SW 1271 (cell line): ENCODE measurements around the gene RFTN1.

Source experiments
- DNase-seq, 2 experiments: peaks; one replicate each; lab custom pipeline; 2025; lab: John Stamatoyannopoulos, UW

RFTN1 gene

GRCh38 chr3:16513141-16514020, at the start of gene RFTN1:
Gene RFTN1, minus strand, starts transcription at chr3:16513699. Its CDS starts 19,830 bp downstream, at chr3:16493869.
- DNase-seq: peak; percentile 7 to 49

- DNase-seq: no peak
Observed at GRCh38 chr3:16559653-16560365, 46.3 kb upstream of the RFTN1 start.

GRCh38 chr3:16554126-16554525, 40.6 kb upstream of the RFTN1 start:
- DNase-seq: no peak

DNA sequence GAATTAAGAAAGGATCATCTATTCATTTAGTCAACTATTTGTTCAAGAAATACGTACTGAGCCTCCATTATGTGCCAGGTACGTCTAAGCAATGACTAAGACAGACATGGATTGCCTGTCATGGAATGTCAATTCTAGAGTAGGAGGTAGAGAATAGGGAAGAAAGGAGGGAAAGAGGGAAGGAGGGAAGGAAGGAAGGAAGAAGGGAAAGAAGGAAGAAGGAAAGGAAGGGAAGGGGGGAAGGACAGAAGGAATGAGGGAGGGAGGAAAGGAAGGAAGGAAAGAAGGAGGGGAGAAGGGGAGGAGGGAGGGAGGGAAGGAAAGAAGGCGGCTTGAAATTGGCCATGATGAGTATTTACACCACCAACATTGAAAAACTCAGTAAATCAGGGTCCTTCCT, 39.3 kb upstream of the RFTN1 start:
- no peak for DNase-seq

DNA sequence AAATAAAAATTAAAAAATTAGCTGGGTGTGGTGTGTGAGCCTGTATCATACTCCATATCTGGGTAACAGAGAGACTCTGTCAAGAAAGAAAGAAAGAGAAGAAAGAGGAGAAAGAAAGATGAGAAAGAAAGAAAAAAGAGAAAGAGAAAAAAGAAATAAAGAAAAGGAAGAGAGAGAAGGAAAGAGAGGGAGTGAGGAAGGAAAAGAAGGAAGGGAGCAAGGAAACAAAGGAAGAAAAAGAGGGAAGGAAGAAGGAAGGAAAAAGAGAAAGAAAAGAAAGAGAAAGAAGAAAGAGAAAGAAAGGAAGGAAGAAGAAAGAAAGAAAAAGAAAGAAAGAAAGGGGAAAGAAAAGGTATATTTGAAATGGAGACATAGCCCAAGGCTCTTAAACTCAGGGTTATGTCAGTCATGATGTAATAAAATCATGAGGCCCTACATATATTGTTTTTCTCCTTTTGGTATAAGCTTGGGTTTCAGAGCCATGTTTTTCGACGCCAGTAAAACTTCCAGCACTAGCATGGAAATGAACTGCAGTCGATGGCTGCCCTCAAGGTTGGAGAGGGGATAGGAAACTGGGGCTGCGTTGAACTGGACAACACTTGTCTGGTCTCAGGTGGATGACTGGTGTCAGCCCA, 38.0 kb upstream of the RFTN1 start:
- DNase-seq: no peak

DNA sequence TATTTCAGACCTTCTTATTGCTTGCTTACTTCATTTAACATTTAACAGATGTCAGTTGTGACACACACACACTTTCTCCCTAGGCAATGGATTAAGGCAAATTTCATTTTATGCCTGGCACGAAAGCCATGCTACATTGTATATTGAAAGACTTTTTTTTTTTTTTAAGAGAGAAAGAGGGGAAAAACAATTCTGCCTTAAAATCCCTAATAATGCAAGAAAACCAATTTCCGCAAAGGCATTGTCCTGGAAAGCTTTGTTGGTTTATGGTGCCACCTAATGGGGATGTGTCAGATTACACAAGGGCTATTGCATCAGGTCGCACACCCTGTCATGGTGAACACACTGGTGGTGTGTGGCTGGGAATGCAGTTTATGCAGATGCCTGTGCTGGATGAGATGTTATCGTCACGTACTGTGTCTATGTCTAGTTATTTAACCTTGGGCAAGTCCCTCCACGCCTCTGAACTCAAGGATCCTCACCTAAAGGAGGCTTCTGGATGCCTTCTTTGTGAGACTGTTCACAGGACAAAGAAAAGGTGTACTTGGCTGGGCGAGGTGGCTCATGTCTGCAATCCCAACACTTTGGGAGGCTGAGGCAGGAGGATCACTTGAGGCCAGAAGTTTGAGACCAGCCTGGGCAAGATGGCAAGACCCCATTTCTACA, 37.3 kb upstream of the RFTN1 start:
- peak; percentile 8 to 57 for DNase-seq

DNA sequence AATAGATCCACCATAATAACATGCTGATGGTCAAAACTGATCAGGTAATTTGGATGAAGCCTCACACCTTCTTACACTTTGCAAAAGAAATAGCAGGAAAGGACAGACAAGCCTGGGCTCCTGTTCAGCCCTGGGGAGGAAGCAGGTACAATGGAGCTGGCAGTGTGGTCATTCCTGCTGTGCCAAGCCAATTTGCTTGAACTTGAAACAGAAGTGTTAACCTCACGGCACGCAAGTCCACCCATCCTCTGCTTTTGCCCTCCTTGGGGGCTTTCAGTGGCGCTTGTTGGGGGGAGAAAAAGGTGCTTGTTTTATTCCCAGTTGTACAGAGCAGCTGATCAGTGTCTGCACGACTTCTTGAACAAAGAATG, 36.8 kb upstream of the RFTN1 start:
- DNase-seq: no peak

DNA sequence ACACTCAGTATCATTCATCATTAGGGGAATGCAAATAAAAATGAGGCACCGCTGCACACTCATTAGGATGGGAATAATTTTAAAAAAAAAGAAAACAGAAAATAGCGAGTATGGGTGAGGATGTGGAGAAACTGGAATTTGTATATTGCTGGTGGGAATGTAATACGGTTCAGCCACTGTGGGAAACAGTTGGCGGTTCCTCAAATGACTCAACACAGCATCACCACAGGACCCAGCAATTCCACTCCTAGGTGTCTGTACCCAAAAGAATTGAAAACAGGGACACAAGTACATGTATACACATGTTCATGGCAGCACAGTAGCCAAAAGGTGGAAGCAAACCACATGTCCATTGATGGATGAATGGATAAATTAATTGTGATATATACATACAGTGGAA, 35.2 kb upstream of the RFTN1 start:
- no peak for DNase-seq

DNA sequence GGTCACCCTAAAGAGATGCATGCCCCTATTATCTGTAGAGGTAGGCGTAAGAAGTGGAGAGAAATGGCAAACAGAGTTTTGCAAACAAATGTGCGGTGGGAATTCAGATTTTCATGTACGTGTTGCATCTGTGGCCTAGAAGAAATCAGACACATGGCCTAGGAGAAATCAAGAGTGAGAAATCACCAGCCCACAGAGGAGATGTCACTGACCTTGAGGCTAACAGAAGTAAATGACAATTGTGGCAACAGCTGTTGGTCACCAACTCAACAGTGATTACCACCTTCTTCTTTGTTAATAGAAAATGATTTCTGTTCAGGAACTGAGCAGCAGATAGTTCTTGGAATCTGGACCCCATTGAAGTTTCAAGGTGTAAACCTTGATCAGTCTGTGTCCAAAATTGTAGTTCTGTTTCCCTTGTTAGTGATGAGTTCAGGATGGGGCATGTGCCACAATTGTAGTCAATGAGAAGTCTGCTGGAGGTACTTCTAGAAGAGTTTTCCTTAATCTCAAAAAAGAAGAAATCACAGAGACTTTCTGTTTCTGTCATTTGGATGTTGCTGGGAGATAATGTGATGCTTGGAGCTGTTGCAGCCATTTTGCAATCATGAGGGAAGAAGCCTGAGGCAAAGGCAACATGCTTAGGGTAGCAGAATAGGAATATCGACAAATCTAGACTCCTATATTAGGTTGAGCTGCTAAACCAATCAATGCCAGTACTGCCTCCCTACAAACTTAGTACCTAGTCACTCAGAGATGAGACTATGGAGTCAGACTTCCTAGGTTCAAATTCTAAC, 34.3 kb upstream of the RFTN1 start:
- no peak for DNase-seq

DNA sequence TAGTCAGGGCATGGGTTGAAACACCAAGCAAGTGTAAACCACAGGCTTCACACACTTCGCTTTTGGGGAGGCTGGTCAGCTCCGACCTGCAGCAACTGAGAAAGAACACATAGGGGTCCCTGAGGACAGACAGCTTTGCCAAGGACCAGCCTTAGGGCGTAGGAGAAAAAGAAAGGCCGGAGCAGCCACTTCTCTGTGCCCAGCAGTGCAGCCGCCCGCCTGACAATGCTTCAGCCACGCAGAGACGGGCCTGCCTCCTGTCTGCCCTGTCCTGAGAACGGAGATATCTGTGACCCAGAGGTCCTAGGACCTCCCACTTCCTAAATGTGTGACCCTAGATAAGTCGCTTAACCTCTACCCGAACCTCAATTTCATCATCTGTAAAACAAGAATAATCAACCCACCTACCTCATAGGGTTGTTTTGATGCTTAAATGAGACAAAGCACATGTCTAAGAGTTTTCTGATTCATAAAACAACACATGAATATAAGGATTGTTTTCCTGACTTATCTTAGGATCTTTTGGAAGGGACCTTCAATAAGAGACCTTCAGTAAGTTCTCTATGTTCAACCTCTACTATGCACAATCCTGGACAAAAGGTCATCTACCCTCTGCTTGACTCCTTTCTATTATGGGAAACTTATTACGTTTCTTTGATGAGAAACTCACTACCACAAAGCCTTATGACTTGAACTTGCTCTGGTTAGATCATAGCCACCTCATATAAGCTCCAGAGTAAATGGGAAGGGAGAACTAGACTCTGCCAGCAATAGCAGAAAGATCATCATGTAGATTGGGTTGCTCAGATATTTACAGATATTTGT, 32.9 kb upstream of the RFTN1 start:
- no peak for DNase-seq

DNA sequence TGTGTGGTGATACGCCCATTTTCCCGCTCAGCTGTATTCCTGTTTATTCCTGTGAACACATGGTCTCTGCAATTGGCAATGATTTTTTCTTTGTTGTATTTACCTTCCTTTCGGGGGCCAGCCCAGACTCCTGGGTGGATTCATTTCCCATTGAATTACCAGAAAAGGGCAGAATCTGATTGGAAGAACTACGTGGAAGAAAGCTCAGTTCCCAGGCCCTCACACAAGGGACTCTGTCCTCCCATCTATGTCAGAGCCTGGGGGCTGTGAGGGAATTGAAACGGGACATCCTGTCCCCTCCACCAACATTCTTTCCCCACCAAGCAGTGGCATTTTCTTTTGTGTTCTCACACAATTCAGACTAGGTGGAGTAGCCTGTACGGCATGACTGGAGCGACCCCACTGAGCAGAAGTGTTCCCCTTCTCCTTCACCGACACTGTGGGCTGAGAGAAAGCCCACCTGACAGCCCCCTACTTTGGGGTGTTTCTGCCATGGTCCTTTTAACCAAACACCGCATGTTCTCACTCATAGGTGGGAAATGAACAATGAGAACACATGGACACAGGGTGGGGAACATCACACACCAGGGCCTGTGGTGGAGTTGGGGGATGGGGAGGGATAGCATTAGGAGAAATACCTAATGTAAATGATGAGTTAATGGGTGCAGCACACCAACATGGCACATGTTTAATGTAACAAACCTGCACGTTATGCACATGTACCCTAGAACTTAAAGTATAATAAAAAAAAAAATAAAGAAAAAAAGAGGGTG, 32.1 kb upstream of the RFTN1 start:
- no peak for DNase-seq

- no peak for DNase-seq
Observed at GRCh38 chr3:16543242-16543864, 29.9 kb upstream of the RFTN1 start.

- no peak for DNase-seq
Observed at GRCh38 chr3:16538507-16538906, 25.0 kb upstream of the RFTN1 start.

DNA sequence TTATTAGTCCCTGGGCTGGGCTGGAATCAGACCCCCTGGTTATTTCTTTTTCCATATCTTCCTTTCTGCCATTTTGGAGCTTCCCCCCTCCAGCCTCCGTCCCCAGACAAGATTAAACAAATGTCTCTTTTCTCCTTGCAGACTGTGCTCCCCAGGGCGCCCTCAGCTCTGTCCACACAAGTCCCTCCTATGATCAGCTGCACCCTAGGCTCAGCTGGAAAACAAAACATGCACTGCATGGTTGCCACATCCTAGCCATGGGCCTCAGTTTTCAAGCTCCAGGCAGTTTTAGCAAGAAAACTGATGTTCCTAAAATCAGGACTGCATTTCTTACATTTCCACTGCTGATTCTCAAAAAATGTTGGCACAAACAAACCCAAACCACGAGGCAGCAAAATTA, 23.5 kb upstream of the RFTN1 start:
- DNase-seq: no peak

- no peak for DNase-seq
Observed at GRCh38 chr3:16536344-16536663, 22.8 kb upstream of the RFTN1 start.

- no peak for DNase-seq
Observed at GRCh38 chr3:16534640-16535262, 21.3 kb upstream of the RFTN1 start.

DNA sequence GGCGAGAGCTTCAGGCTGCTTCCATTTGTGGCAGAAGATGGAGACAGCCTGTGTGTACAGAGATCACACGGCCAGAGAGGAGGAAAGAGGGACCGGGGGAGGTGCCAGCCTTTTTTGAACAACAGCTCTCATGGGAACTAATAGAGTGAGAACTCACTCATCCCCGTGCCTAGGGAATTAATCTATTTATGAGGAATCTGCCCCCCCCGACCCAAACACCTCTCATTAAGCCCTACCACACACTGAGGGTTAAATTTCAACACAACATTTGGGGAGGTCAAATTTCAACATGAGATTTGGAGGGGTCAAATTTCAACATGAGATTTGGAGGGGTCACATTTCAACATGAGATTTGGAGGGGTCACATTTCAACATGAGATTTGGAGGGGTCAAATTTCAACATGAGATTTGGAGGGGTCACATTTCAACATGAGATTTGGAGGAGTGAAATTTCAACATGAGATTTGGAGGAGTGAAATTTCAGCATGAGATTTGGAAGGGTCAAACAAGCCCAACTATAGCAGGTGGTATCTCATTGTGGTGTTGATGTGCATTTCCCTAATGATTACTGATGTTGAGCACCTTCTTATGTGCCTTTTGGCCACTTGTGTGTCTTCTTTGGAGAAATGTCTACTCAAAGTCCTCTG, 20.6 kb upstream of the RFTN1 start:
- DNase-seq: no peak

- peak in 1 of 2 experiments; percentile 20 for DNase-seq
Observed at GRCh38 chr3:16529264-16529663, 15.8 kb upstream of the RFTN1 start.

DNA sequence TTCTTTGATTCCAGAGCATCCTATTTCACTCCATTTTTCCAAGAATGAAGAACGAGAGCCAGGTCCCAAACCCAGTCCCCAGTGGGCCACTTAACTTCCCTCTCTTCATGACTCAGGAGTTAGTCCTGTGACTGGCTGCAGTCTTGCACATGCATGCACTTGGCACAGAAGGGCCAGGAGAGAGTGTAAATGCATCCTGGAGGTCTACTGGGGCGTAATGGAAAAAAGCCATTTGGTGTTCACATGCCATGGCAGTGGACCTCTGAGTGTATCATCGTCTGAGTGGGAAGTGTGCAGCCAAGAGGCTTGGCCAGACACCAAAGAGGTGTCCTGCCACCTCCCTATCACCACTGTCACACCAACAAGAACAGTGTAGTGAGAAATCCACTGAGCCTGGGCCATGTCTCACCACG, 15.1 kb upstream of the RFTN1 start:
- DNase-seq: no peak
